HG02884 (cell line): ENCODE measurements around the gene ABLIM2.

ENCODE experiments used
- ATAC-seq: cut with Tn5 transposase; IDR thresholded peaks from one replicate; pipeline ENCODE4 v1.9.1; 2021; ENCODE audit warnings: mild to moderate bottlenecking, moderate library complexity; ENCODE audit not compliant: unreplicated experiment

The ABLIM2 gene

GRCh38 chr4:8176547-8177399 is 18.2 kb upstream of the ABLIM2 start:
- ATAC-seq = peak; percentile 59

- no peak for ATAC-seq
Observed at GRCh38 chr4:8175686-8176085, 17.1 kb upstream of the ABLIM2 start.

GRCh38 chr4:8174970-8175369 is 16.4 kb upstream of the ABLIM2 start:
- no peak for ATAC-seq

- ATAC-seq = no peak
Observed at GRCh38 chr4:8173492-8174242, 15.1 kb upstream of the ABLIM2 start.

DNA sequence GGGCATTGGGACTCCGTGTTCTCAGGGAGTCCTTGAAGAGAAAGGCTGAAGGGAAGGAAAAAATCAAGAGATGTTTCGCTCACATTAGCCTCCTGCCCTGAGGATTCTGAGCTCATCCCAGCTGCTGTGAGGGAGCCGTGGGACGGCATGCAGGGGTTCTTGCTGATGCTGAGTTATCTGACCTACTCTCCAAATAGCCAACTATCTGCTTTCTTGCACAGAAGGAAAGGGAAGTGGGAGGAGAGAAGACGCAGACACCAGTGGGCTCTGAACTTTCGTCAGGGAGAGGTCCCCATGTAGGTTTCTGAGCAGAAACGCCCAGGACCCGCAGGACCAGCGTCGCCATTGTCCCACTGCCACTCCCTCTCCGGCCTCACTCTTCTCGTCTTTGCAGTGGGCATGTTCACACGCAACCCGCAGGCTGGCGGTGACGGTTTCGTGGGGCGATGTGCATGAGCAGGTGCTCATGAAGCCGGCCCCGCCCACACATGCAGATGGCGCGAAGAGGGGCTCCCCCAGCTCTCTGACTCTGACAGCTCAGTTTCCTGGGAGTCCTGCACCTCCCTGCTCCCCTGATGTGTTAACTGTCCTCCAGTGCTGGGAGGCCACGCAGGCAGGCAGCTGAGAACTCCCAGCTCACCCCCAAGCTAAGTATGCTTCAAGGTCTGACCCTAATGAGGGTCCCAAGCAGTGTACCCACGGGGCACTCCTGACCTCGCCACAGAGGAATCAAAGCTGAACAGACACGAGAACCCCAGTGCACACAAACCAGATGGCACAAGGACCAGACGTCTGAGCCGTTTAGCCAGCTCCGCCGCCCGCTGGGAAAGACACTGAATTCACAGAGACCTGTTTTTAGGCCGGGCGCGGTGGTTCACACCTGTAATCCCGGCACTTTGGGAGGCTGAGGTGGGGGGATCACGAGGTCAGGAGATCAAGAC is 13.6 kb upstream of the ABLIM2 start:
- ATAC-seq = peak; percentile 81

GRCh38 chr4:8171266-8171665 is 12.7 kb upstream of the ABLIM2 start:
- ATAC-seq = no peak

DNA sequence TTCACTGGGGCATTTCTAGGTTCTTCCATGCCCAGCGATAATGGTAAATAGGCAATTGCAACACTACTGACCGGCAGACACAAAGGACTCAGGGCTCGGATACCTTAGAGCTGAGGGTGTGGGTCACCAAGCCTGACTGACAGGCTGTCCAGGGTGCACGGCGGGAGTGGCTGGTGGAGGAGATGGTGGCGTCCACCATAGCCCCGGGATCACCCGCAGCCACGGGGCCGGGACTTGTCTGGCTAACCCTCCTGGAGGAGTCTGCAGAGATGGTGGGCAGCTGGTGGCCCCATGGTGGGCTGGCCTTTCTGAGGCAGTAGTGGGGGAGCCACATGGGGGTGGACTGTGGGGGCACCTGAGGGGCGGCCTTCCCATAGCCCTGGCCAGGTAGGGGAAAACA is 11.7 kb upstream of the ABLIM2 start:
- no peak for ATAC-seq

DNA sequence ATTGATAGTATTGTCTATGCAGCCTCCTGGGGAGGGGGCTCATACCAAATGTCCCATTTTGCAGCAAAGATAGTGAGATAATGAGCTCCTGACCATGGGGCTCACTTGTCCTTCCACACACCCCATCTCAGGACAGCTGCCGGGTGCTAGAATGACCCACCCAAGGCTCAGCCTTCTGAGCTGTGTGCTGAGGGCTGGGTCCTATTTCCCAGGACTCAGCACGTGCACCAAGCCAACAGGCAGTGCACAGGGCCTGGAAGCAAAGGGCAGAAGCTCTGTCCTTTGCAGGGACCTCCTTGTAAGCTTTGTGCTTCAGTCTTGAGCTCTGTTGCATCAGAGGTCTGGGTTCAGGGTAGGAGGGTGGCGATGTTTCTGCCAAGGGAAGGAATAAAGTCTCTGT is 11.2 kb upstream of the ABLIM2 start:
- no peak for ATAC-seq

GRCh38 chr4:8168832-8169598 is 10.4 kb upstream of the ABLIM2 start:
- no peak for ATAC-seq

DNA sequence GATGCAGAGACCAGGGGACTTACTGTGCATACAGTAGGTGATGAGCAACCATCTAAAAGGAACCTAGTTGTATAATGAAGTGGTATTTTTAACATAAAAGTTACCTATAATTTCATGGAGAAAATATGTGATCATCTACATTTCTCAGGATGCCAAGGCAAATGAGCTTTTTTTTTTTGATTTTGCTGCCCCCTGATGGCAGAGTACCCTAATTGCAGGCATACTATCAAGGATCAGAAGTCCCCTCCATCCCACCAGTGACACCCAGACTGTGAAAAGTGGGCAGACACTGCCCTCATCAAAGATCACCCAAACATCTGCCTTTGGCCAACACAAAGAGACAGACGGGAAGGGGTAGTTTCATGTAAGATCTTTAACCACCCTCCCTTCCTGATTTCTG is 9.6 kb upstream of the ABLIM2 start:
- ATAC-seq = no peak

GRCh38 chr4:8167815-8168214 is 9.2 kb upstream of the ABLIM2 start:
- ATAC-seq = no peak

DNA sequence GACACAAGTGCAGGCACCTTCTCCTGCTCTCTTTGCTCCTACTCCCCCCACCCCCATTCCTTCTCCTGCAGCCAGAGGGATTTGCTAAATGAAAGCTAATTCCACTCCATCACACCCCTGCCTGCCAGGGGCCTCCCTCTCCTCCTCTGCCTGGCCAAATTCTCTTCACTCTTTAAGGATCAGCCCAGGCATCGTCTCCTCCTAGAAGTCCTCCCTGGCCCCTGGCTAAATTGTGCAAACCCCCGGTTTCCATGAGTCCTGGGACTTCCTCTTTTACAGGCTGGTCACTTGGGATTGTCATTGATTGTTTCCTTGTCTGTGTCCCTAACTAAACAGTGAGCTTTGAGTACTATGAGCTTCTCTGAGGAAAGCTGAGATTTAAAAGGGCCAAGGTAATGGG is 8.7 kb upstream of the ABLIM2 start:
- no peak for ATAC-seq

DNA sequence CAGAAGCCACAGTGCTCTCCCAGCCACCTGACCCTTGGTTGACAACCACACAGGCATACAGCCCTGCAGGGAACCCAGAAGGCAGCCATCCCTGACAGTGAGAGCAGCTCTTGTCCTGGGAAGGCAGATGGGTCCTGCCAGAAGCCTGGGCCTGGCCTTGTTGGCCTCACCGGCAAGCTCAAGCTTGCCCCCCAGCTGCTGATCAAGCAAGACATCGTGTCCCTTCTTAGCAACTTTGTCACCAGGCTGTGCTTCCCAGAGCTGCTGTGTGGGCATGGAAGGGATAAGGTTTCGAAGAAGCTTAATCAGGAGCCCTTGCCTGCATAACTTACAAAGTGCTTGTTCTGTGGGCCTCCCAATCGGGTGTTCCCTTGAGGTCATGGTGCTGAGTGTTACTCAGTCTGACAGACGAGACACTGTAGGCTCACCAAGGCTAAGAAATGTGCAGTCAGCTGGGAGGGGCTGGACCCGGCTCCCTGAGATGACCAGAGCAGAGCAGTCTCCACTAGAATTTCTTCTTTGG is 6.8 kb upstream of the ABLIM2 start:
- ATAC-seq = no peak

DNA sequence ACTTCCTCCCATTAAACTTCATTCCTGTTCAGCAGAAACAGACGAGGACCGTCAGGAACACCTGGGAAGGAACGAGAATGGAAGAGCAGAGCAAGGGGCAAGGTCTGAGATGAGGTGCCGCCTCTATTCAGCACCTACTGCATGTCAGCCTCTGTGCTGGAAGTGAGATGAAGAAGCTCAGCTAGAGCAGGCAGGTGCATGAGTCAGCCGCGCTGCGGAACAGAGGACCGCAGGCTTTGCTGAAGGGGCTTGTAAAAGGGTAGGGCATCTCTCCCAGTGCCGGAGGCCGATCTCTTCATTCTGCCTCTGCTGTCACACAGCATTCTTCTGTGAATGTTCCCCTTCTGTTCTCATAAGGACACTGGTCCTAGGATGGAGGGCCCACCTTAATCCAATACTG is 6.1 kb upstream of the ABLIM2 start:
- no peak for ATAC-seq

- ATAC-seq = no peak
Observed at GRCh38 chr4:8164194-8164565, 5.6 kb upstream of the ABLIM2 start.

DNA sequence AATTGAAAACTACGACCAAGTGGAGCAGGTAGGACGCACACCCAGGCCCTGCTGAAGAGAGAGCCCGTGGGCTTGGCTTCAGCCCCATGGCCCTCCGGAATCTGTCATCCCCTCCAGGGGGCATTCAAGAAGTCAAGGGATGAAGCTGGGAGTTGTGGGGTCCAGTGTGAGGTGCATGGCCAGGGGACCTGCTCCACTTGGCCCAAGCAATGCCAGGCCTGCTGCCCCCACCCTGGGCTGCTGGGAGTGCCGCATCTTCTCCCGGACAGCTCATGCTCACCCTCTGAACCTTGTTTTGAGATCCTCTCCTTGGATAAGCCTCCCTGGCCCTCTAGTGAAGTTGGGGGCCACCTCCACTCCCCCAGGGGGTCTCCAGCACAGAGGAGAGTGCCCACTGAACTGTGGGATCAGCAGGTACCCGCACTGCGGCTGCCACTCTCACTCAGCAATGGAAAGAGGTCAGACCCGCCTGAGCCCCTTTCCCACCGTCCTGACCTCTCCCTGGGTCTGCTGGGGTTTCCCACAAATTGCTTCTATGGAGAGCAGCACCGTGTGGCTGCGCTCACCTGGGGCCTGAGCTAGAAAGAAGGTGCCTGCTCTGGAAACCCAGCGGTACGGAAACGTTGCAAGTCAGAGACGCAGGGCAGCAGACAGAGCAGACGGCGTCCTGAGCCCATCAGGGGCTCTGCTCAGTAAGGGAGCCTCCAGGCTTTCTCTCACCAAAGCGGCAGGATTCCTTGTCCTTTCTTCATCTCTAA is 5.0 kb upstream of the ABLIM2 start:
- no peak for ATAC-seq

- no peak for ATAC-seq
Observed at GRCh38 chr4:8163026-8163425, 4.4 kb upstream of the ABLIM2 start.

- ATAC-seq = no peak
Observed at GRCh38 chr4:8162625-8163024, 4.0 kb upstream of the ABLIM2 start.

DNA sequence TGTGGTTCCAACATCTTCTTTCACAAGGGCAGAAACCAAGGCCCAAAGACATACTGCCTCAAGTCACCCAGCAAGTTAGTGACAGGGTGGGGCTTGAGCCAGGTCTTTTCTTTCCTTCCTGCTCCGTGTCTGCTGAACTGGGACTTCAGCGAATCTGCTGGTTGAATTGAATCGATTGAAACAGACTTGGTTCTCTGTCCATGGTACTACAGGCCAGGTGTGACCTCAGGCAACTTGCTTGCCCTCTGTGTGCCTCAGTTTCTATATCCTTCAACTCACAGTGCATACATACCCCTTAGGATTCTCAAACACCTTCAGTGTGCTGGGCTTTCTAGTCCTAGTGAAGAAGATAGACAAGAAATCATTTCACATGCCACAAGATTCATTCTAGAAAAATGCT is 2.0 kb upstream of the ABLIM2 start:
- no peak for ATAC-seq

GRCh38 chr4:8160233-8160560 is 1.6 kb upstream of the ABLIM2 start:
- ATAC-seq = no peak
